ENCODE measurements around the gene PDE10A.
"Not testable (repeated sequence)": the region's sequence is repeated elsewhere in the genome, so short reads cannot be mapped to it uniquely, and the experiment has no call there.

The PDE10A gene

GRCh38 chr6:165548450-165548849 is 114.6 kb downstream of the PDE10A start:
- no peak for DNase-seq (ENCODE audit: low read depth)

- DNase-seq (ENCODE audit: low read depth): no peak
Observed at GRCh38 chr6:165545806-165546205, 117.2 kb downstream of the PDE10A start.

GRCh38 chr6:165543781-165544180 is 119.3 kb downstream of the PDE10A start:
- DNase-seq (ENCODE audit: low read depth): no peak

GRCh38 chr6:165536911-165537310 is 126.1 kb downstream of the PDE10A start:
- DNase-seq (ENCODE audit: low read depth): no peak

GRCh38 chr6:165519316-165519715 is 143.7 kb downstream of the PDE10A start:
- DNase-seq (ENCODE audit: low read depth): no peak

- no peak for DNase-seq (ENCODE audit: low read depth)
Observed at GRCh38 chr6:165515963-165516624, 146.9 kb downstream of the PDE10A start.

- DNase-seq (ENCODE audit: low read depth): no peak
Observed at GRCh38 chr6:165514621-165515020, 148.4 kb downstream of the PDE10A start.

- no peak for DNase-seq (ENCODE audit: low read depth)
Observed at GRCh38 chr6:165511807-165512206, 151.2 kb downstream of the PDE10A start.

- DNase-seq (ENCODE audit: low read depth): no peak
Observed at GRCh38 chr6:165508321-165508869, 154.6 kb downstream of the PDE10A start.

GRCh38 chr6:165506657-165507056 is 156.4 kb downstream of the PDE10A start:
- no peak for DNase-seq (ENCODE audit: low read depth)

GRCh38 chr6:165500214-165500907 is 162.7 kb downstream of the PDE10A start:
- not testable (repeated sequence) for DNase-seq (ENCODE audit: low read depth)

- DNase-seq (ENCODE audit: low read depth): no peak
Observed at GRCh38 chr6:165497472-165497871, 165.6 kb downstream of the PDE10A start.

GRCh38 chr6:165488624-165489295 is 174.3 kb downstream of the PDE10A start:
- no peak for DNase-seq (ENCODE audit: low read depth)

- DNase-seq (ENCODE audit: low read depth): no peak
Observed at GRCh38 chr6:165487950-165488349, 175.1 kb downstream of the PDE10A start.

GRCh38 chr6:165487347-165487746 is 175.7 kb downstream of the PDE10A start:
- DNase-seq (ENCODE audit: low read depth): no peak

- DNase-seq (ENCODE audit: low read depth): no peak
Observed at GRCh38 chr6:165486183-165487137, 176.6 kb downstream of the PDE10A start.

- no peak for DNase-seq (ENCODE audit: low read depth)
Observed at GRCh38 chr6:165484178-165484889, 178.7 kb downstream of the PDE10A start.

GRCh38 chr6:165481921-165482320 is 181.1 kb downstream of the PDE10A start:
- DNase-seq (ENCODE audit: low read depth): no peak

- DNase-seq (ENCODE audit: low read depth): no peak
Observed at GRCh38 chr6:165480916-165481315, 182.1 kb downstream of the PDE10A start.

GRCh38 chr6:165478581-165478980 is 184.5 kb downstream of the PDE10A start:
- no peak for DNase-seq (ENCODE audit: low read depth)

- no peak for DNase-seq (ENCODE audit: low read depth)
Observed at GRCh38 chr6:165469483-165469882, 193.6 kb downstream of the PDE10A start.

Data from HS-27A (cell line).